Stimulated activated naive CD8-positive, alpha-beta T cell treated with anti-CD3 and anti-CD28 coated beads, Interleukin-15, Interleukin-2, amounts not matched to agents 100 U/mL and 50 U/mL, for 24 hours (primary cell): ENCODE data around the gene CSTPP1.

ENCODE experiments used
- ATAC-seq: fragments of 150-1000 bp; cut with Tn5 transposase; one replicate; pipeline ENCODE4 v1.10.0; 2021
- DNase-seq: peaks from one replicate; pipeline ENCODE4 v3.0.0; 2021

CSTPP1 gene

DNA sequence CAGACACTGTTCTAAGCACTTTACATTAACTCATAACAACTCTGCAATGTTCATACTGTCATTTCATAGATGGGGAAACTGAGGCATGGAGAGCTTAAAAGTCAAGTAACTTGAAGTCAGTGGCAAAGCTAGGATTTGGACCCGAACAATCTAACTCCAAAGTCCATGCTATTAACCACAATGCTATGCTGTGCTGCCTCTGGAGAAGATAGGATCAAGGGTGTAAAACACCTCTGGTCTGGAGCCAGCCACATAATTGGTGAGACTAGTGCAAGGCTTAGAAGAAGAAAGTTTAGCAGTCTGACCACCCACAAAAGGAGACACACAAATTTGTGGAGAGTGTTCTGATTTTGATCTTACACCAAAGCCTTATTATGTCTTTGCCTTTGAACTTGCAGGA is 196.4 kb downstream of the CSTPP1 start:
- DNase-seq (no peak), ATAC-seq (no peak)

DNA sequence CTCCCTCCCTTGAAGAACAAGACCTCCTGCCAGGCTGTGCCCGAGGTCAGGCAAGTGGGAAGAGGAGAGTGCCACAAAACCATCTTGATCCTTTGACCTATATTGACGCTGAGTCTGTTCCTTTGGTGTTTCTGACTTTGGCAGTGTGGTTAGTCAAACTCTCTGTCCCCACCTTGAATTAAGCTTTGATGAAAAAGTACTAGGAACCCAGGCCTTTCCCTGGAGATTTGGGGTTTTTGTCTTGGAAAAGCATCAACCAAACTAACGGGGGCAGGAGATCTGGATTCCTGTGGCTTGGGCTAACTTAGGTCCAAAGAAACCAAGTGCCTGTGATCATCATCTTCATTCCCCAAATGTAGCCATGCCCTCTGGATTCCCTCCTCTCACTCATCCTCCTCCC is 199.8 kb downstream of the CSTPP1 start:
- no peak for ATAC-seq
- no peak for DNase-seq

DNA sequence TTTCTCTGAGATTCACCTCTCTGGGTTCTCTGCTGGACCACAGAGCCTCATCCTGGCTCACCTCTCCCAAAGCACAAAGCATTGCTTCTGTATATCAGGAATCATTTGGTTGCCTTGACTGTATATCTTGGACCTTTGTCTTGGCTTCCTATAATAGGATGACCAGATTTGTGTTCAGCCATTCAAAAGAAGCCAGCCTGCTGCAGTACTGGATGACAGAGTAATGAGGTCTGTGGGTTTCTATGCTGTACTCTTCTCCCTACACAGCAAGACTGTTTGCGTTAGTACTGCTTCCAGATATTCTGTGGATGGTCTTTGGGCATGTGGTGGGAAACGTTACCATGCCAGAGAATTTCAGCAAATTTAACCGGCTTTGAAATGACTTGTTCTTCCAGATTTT is 200.4 kb downstream of the CSTPP1 start:
- ATAC-seq (no peak), DNase-seq (no peak)

DNA sequence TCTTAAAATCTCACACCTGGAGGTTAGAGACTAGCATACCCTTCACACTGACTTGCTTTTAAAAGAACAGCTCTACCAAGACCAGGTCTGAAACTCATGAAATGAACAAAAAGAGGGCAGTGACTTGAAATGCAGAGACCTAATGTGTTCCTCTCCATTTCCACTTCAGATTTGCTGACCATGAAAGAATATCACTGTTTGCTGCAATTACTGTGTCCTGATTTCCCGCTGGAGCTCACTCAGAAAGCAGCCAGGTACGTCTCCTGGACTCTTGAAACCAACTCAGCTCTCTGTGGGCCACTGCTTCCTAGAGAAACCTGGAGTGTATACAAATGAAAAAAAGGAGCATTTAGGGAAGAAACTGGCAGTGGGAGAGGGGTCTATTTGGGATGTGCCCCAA is 200.9 kb downstream of the CSTPP1 start:
- no peak for DNase-seq
- no peak for ATAC-seq

DNA sequence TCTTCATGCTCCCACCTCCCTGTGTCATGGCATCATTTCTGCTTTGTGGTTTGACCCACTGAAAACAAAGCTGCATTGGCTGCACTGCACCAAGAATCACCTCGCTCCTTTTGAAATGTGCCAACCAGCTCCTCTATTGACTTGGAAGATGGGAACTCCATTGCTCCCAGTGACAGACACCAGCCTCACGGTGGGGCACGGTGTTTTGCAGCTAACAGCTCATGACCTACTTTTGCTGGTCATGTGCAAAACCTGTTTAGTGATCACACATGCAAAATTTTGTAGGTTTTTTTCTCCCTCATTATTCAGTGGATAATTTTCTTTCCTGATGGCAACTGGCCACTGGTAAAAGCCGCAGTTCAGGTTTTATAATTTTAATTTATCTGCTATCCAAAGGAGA is 203.3 kb downstream of the CSTPP1 start:
- no peak for DNase-seq
- ATAC-seq = no peak

DNA sequence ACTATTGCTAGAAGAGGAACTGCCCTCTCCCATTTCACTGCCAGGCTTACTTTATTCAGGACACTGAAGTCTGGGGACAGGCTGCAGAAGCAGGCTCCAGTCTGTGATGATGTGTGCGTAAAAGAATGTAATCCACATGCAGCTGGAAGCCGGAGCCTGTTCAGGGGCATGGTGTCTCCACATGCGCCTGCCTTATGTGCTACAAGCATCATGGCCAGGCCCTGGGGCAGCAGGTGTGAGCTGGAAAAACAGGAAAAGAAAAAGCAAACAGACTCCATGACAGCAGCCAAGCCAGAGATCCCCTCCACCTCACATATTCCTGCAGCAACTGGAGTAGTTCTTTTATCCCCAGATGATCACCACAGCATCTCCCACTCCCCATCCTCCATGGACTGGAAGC is 206.8 kb downstream of the CSTPP1 start:
- DNase-seq = no peak
- ATAC-seq = no peak

- no peak for DNase-seq
- ATAC-seq = no peak
Measured at GRCh38 chr11:47144541-47144940, 208.0 kb downstream of the CSTPP1 start.

DNA sequence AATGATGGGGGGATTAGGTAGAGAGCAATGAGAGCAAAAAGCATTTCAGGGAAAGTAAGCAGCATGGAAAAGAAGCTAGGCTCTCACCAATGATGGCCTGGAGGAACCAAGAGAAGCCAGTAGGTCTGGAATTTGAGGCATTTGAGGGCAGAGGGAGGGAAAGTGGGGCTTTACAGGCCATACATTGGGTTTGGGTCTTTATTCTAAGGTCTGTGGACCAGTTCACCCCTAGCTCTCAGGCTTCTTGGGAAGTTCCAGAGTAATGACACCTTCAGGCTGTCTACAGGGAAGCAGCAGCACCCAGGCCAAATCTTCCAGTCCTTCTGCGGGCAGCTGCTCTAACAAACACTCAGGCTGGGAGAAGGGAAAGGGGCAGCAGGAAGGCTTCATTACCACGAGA is 210.7 kb downstream of the CSTPP1 start:
- ATAC-seq = no peak
- no peak for DNase-seq

- ATAC-seq = no peak
- DNase-seq = no peak
Measured at GRCh38 chr11:47147681-47148080, 211.1 kb downstream of the CSTPP1 start.

GRCh38 chr11:47148270-47148669 is 211.7 kb downstream of the CSTPP1 start:
- no peak for DNase-seq
- ATAC-seq = no peak

DNA sequence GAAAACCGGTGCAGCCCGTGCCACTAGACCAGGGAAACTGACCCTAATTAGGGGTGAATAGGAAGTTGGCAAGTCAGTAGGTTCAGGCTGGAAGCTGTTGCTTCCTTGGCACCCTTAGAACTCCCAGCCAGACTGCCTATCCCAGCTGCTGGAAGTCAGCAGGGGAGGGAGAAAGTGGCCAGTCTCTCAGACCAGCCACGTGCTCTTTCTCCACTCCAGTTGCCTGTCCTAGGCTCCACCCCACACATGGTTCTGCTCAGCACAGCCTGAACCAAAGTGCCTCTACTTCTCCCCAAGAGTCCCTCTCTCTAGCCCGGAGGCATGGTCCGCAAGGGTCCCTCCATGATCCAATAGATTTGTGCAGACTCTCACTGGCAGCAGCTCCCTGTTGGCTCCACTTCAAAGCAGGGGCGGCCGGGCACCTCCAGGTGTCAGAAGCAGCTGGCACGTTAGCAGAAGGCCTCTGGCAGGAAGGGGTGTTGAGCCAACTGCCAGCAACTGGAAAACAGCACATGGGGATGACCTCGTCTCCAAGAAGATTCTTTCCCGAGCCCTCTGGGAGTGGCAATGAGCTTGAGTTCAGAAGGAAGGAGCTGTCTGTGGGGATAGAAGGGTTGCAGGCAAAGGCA is 212.5 kb downstream of the CSTPP1 start:
- ATAC-seq = no peak
- no peak for DNase-seq

DNA sequence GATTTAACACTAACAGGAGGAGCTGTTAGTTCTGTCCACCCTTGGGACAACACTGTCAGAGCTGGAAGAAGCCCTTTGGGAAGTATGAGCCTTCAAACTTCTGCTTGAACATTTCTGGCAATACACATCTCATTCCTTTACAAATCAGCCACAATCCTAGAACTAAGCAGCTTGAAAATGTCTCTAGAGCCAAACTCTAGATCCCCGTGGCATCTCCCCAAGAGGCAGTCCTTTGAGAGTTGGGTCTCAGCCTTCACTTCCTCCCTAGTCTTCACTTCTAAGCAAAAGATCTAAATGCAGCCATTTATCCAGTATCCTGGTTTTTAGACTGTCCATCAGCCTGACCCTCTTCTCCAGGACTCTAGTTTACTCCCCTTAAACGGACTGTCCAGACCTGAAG is 213.2 kb downstream of the CSTPP1 start:
- DNase-seq (no peak), ATAC-seq (no peak)

GRCh38 chr11:47152126-47152952 is 215.8 kb downstream of the CSTPP1 start:
- DNase-seq (no peak), ATAC-seq (no peak)

GRCh38 chr11:47152953-47153950 is 216.7 kb downstream of the CSTPP1 start:
- peak; percentile 50 for ATAC-seq
- peak; percentile 68 for DNase-seq

- DNase-seq = peak; percentile 20
- no peak for ATAC-seq
Measured at GRCh38 chr11:47154616-47155570, 218.3 kb downstream of the CSTPP1 start.

- no peak for ATAC-seq
- no peak for DNase-seq
Measured at GRCh38 chr11:47155879-47156278, 219.3 kb downstream of the CSTPP1 start.

DNA sequence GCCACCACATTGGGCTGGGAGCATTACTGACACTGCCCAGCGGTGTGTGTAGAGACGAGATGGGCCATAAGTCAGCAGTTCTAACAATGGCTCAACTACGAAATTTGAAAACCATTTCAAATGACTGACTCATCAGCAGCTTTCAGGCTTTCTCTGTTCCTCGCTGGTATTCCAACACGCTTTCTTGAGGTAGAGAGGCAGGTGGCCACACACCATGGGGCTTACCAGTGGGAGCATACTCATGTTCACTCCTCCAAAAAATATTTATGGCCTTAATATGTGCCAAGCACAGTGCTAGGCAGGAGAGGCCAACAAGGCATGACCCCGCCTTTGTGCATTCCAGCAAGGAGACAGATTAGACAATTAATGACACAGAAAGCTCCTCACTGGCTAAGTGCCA is 219.8 kb downstream of the CSTPP1 start:
- DNase-seq = no peak
- no peak for ATAC-seq

DNA sequence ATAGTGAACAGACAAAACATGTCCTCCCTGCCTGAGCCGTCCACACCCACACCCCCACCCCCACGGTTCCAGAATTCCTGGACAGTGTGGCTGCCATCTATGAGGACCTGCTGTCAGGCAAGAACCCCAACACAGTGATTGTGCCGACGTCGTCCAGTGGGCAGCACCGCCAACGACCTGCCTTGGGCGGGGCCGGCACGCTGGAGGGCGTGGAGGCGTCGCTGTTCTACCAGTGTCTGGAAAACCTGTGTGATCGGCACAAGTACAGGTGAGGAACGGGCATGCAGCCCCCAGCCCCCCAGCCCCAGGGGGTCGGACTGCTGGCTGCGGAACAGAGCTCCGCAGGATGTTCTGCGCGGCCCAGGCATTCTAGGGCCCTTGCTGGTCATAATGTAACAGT is 220.4 kb downstream of the CSTPP1 start:
- DNase-seq (no peak), ATAC-seq (no peak)

- DNase-seq = no peak
Measured at GRCh38 chr11:47157805-47158204, 221.2 kb downstream of the CSTPP1 start.

DNA sequence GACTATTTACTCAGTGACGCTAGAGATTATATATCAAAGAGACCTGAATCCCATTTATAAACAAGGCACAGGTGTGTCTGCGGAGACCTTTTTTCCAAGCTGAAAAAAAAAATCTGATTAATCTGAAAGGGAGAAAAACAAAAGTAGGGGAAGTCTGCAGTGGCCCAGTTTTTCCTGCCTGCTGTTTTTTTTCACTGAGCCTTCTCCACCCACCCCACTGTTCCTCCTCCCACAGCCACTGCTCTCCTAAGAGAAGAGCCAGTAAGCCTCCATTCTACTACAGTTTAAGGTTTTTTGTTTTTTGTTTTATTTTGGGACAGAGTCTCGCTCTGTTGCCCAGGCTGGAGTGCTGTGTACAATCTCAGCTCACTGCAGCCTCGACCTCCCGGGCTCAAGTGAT is 221.7 kb downstream of the CSTPP1 start:
- ATAC-seq (no peak), DNase-seq (no peak)

More at GRCh38 chr11:47157805-47158204, 221.2 kb downstream of the CSTPP1 start:
- ATAC-seq = no peak

GRCh38 chr11:47160753-47161133 is 224.2 kb downstream of the CSTPP1 start:
- ATAC-seq (no peak), DNase-seq (no peak)
